Skin epidermis (tissue), 12 donors: ENCODE results near the gene TOR4A.
"Not testable (repeated sequence)": the region's sequence is repeated elsewhere in the genome, so short reads cannot be mapped to it uniquely, and the experiment has no call there.

Source experiments
- H3K27ac ChIP-seq, 21 experiments: fragments of 200-600 bp; sonication (generic) in 11 of 21; one replicate each; pipeline ENCODE4 v1.5.0; 2020; ENCODE audit warnings: mild to moderate bottlenecking in 3 of 21, inconsistent platforms in 2 of 21, moderate library complexity in 2 of 21
- H3K4me3 ChIP-seq, 7 experiments: fragments of 200-600 bp; sonication (generic) in 2 of 7; one replicate each; pipeline ENCODE4 v1.5.0; 2020; ENCODE audit warnings: inconsistent platforms in 2 of 7, mild to moderate bottlenecking in 2 of 7, moderate library complexity in 1 of 7

The TOR4A gene

GRCh38 chr9:137325799-137326198, 48.3 kb downstream of the TOR4A start:
- Histone ChIP-seq H3K27ac (no peak overlapping the region), H3K4me3 (no peak overlapping the region)

DNA sequence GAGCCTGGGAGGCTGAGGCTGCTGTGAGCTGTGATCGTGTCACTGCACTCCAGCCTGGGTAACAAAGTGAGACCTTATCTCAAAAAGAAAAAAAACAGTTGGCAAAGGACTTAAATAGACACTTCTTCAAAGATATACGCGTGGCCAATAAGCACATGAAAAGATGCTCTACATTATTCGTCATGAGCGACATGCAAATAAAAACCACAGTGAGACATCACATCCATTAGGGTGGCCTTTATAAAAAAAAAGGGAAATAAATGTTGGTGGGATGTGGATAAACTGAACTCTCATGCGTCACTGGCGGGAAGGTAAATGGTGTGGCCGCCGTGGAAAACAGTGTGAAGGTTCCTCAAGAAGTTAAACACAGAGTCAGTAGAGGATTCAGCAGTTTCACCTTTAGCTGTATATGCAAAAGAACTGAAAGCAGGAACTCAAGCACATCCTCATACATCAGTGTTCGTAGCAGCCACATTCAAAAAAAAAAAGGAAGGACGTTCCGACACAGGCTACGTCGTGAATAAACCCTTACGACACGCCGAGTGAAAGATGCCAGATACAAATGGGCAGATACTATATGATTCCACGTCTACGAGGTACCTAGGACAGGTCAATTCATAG, 49.0 kb downstream of the TOR4A start:
- Histone ChIP-seq H3K27ac (no peak overlapping the region), H3K4me3 (no peak overlapping the region)

DNA sequence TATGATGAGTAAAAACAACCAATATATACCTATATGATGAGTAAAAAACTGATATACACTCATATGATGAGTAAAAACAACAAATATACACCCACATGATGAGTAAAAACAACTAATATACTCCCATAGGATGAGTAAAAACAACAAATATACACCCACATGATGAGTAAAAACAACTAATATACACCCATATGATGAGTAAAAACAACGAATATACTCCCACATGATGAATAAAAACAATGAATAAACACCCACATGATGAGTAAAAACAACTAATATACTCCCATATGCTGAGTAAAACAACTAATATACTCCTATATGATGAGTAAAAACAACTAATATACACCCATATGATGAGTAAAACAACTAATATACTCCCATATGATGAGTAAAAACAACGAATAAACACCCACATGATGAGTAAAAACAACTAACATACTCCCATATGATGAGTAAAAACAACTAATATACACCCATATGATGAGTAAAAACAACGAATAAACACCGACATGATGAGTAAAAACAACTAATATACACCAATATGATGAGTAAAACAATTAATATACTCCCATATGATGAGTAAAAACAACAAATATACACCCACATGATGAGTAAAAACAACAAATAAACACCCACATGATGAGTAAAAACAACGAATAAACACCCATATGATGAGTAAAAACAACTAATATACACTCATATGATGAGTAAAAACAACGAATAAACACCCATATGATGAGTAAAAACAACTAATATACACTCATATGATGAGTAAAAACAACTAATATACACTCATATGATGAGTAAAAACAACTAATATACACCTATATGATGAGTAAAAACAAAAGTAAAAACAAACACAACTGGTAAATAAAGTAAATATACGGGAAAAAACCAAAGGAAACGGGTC, 50.4 kb downstream of the TOR4A start:
- not testable (repeated sequence) for H3K4me3 ChIP-seq, H3K27ac ChIP-seq

- H3K4me3 ChIP-seq, H3K27ac ChIP-seq: not testable (repeated sequence)
These were observed 52.1 kb downstream of the TOR4A start for GRCh38 chr9:137329590-137329989.

- no peak overlapping the region for H3K27ac ChIP-seq
- no peak overlapping the region for H3K4me3 ChIP-seq
These were observed 53.2 kb downstream of the TOR4A start for GRCh38 chr9:137330689-137331088.

- H3K27ac ChIP-seq, result no peak overlapping the region
These were observed 54.4 kb downstream of the TOR4A start for GRCh38 chr9:137331929-137332328.

More at GRCh38 chr9:137331929-137332328, 54.4 kb downstream of the TOR4A start:
- no peak overlapping the region for H3K4me3 ChIP-seq
